ENCODE measurements around the gene CDH1.

- TF ChIP-seq YY1 (IDR thresholded peaks at IDR 0.05; ENCODE audit: low read depth) (no peak), EP300 (IDR thresholded peaks at IDR 0.05; ENCODE audit: borderline replicate concordance) (no peak), TEAD4 (IDR thresholded peaks at IDR 0.05) (no peak), EGR1 (IDR thresholded peaks at IDR 0.05) (no peak), MAX (IDR thresholded peaks at IDR 0.05) (no peak), FOXM1 (IDR thresholded peaks at IDR 0.05; ENCODE audit: borderline replicate concordance, low read depth) (no peak), TCF12 (IDR thresholded peaks at IDR 0.05; ENCODE audit: low read depth) (no peak)
Observed at GRCh38 chr16:68731637-68732036, 5.5 kb upstream of the CDH1 start.

Data from Ishikawa (cell line).